Panc1 (cell line): Measurements from ENCODE around the gene ZBTB18. TPM values are rescaled to one million over a fixed set of nuclear protein-coding genes. Genes with fewer than 3 reads are reported as not detected.

Experiments used
- ATAC-seq: fragments of 200-7000 bp; cut with Tn5 transposase; 2 replicates; pipeline ENCODE4 v1.9.1; 2020; ENCODE audit warnings: mild to moderate bottlenecking, moderate library complexity
- BruUV-seq: library from RNA; stranded (reverse); fragments of 400-500 nt; replicated peaks from 2 replicates; lab custom pipeline; 2021; lab: Mats Ljungman, UMichigan
- CTCF ChIA-PET: fragments of 300-600 bp; sonication (Branson Sonifier 250); formaldehyde crosslinking; loops from one replicate; lab custom pipeline; 2022; ENCODE audit warnings: antibody characterized with exemption; lab: Charles Lee
- POLR2A ChIA-PET: fragments of 300-600 bp; sonication (Branson Sonifier 250); formaldehyde crosslinking; loops from one replicate; lab custom pipeline; 2022; ENCODE audit warnings: antibody characterized with exemption; lab: Charles Lee
- DNase-seq: peaks from one replicate; pipeline ENCODE4 v3.0.0-alpha.2; 2010; ENCODE audit warnings: low read depth, low spot score
- H3K27ac ChIP-seq: 2 replicates; pipeline ENCODE4 v1.5.1; 2011; ENCODE audit warnings: mild to moderate bottlenecking, low read length, inconsistent platforms
- H3K27me3 ChIP-seq: fragments of 200-500 bp; sonication (Bioruptor generic); 2 replicates; pipeline ENCODE4 v1.6.0; 2014; ENCODE audit warnings: low read length, inconsistent platforms; ENCODE audit not compliant: control insufficient read depth, insufficient read depth
- H3K36me3 ChIP-seq: fragments of 200-500 bp; sonication (Bioruptor generic); 2 replicates; pipeline ENCODE4 v1.5.1; 2014; ENCODE audit warnings: inconsistent platforms, mild to moderate bottlenecking, low read length, moderate library complexity; ENCODE audit not compliant: control insufficient read depth, insufficient read depth
- H3K4me1 ChIP-seq: 2 replicates; pipeline ENCODE4 v1.5.1; 2011; ENCODE audit warnings: inconsistent platforms, mild to moderate bottlenecking, low read length, moderate library complexity; ENCODE audit not compliant: control insufficient read depth, insufficient read depth
- H3K4me3 ChIP-seq, 2 experiments: 2 replicates each; pipeline ENCODE4 v1.5.1; 2011 to 2012; ENCODE audit warnings: low read depth in 2 of 2, low read length in 2 of 2, mild to moderate bottlenecking in 2 of 2, inconsistent platforms in 1 of 2, moderate library complexity in 1 of 2
- H3K9me3 ChIP-seq: fragments of 200-500 bp; sonication (Bioruptor generic); 2 replicates; pipeline ENCODE4 v1.5.1; 2014; ENCODE audit warnings: low read depth, mild to moderate bottlenecking, inconsistent platforms, low read length, moderate library complexity; ENCODE audit not compliant: control insufficient read depth, insufficient read depth
- CTCF ChIP-seq: fragments of 450-650 bp; IDR thresholded peaks from 2 replicates; pipeline ENCODE4 v1.5.1; 2017; ENCODE audit warnings: mild to moderate bottlenecking
- POLR2AphosphoS5 ChIP-seq: IDR thresholded peaks from 2 replicates; pipeline ENCODE4 v1.6.1; 2012; ENCODE audit warnings: mild to moderate bottlenecking, low read depth, low read length, moderate library complexity
- SIN3A ChIP-seq: IDR thresholded peaks from 2 replicates; pipeline ENCODE4 v1.6.1; 2012; ENCODE audit warnings: low read depth, mild to moderate bottlenecking, low read length, moderate library complexity, borderline replicate concordance; ENCODE audit not compliant: insufficient read depth
- TCF7L2 ChIP-seq: IDR thresholded peaks from 2 replicates; pipeline ENCODE4 v1.6.1; 2011; ENCODE audit warnings: mild to moderate bottlenecking, low read depth, low read length, inconsistent platforms
- in situ Hi-C: cut with HindIII; loops from 2 replicates; pipeline ENCODE4 v1.10.0; 2016; ENCODE audit warnings: low sequenced_read_pairs, low pct_unique_long_range_greater_than_20kb
- intact Hi-C: fragments of 100-400 bp; cut with micrococcal nuclease; formaldehyde crosslinking; loops from one replicate; pipeline ENCODE4 v1.10.0; 2022; ENCODE audit not compliant: unreplicated experiment
- total RNA-seq: library from RNA; stranded (reverse); gene quantifications from one replicate; pipeline ENCODE4 v1.2.1, GENCODE V29; 2021; ENCODE audit not compliant: unreplicated experiment
- TF ChIP-seq, protein P1 (sequence below), 2 experiments: IDR thresholded peaks; 2 replicates each; pipeline ENCODE4 v1.6.1; 2011 to 2012; ENCODE audit warnings: low read depth in 2 of 2, control low read depth in 1 of 2, low read length in 1 of 2, mild to moderate bottlenecking in 1 of 2, moderate library complexity in 1 of 2; ENCODE audit not compliant: insufficient read depth in 1 of 2

Gene ZBTB18
- total RNA-seq, 1 experiment from 2014 or later = 9.9 TPM

DNA sequence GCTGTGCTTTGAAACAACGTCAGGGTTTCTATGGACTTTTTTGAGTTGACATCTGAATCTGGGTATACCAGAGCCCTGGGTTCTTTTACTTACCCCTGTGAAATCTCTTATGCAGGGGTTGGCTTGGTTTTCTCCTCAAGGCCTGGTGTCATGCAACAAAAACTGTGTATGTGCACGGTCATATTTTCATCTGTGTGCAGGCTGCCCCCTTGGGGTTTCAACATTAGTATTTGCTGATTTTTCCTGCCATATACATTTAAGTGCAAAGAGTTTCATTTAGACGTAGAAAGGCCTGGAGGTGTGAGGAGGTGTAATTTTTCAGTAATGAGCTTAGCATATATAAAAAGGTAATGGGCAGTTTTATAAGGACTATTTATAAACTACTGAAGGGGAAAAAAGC lies 22.0 kb upstream of the ZBTB18 start:
- H3K4me1 ChIP-seq = no peaks in the 10 kb centered on the region
- CTCF ChIA-PET = no interaction called here
- H3K9me3 ChIP-seq = no peaks in the 10 kb centered on the region
- no TSS peak for BruUV-seq
- TF ChIP-seq TCF7L2 (no peak), CTCF (peak; percentile 23), POLR2AphosphoS5 (no peak), SIN3A (no peak)
- TF ChIP-seq, protein P1, sequence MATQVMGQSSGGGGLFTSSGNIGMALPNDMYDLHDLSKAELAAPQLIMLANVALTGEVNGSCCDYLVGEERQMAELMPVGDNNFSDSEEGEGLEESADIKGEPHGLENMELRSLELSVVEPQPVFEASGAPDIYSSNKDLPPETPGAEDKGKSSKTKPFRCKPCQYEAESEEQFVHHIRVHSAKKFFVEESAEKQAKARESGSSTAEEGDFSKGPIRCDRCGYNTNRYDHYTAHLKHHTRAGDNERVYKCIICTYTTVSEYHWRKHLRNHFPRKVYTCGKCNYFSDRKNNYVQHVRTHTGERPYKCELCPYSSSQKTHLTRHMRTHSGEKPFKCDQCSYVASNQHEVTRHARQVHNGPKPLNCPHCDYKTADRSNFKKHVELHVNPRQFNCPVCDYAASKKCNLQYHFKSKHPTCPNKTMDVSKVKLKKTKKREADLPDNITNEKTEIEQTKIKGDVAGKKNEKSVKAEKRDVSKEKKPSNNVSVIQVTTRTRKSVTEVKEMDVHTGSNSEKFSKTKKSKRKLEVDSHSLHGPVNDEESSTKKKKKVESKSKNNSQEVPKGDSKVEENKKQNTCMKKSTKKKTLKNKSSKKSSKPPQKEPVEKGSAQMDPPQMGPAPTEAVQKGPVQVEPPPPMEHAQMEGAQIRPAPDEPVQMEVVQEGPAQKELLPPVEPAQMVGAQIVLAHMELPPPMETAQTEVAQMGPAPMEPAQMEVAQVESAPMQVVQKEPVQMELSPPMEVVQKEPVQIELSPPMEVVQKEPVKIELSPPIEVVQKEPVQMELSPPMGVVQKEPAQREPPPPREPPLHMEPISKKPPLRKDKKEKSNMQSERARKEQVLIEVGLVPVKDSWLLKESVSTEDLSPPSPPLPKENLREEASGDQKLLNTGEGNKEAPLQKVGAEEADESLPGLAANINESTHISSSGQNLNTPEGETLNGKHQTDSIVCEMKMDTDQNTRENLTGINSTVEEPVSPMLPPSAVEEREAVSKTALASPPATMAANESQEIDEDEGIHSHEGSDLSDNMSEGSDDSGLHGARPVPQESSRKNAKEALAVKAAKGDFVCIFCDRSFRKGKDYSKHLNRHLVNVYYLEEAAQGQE (IDR thresholded peaks at IDR 0.05; ENCODE audit: insufficient read depth in 1 of 2, low read depth in 2 of 2, low read length in 1 of 2) = no peak
- ATAC-seq = no peak
- POLR2A ChIA-PET = no interaction called here
- no peak overlapping the region for H3K27ac ChIP-seq
- intact Hi-C loops = no loop called here
- no peak overlapping the region for H3K4me3 ChIP-seq
- no peaks in the 10 kb centered on the region for H3K36me3 ChIP-seq
- in situ Hi-C loops = no loop called here
- peaks cover 14% of the 10 kb centered on the region for H3K27me3 ChIP-seq
- no peak for DNase-seq

DNA sequence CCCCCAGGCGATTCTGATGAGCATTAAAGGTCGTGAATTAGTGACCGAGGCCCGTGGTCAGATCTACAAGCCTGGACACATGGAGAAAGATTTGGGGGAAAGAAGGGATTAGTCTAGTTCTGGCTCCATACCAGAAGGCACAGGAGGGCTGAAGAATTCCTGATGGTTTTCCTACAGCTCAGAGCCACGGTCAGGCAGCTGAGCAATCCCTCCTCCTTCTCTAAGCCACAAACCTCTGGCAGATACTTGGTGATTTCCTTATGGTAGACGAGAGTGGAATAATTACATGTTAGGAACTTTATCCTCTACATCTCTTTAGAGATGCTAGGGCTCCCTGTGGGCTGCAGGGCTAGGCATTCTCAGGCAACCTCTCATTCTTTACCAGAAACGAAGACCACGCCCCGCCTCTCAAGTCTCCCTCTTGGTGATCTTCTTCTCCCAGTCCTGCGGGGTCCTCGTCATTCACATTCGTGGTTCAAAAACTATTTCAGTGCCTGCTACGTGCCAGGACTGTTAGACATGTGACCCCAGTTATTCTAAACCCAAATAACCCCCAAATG lies 20.5 kb upstream of the ZBTB18 start:
- Histone ChIP-seq H3K27ac (no peak overlapping the region), H3K9me3 (no peaks in the 10 kb centered on the region), H3K4me1 (no peaks in the 10 kb centered on the region), H3K27me3 (peaks cover 13% of the 10 kb centered on the region), H3K4me3 (no peak overlapping the region), H3K36me3 (no peaks in the 10 kb centered on the region)
- no peak for DNase-seq
- no peak for TF ChIP-seq SIN3A
- TF ChIP-seq POLR2AphosphoS5 = no peak
- TF ChIP-seq TCF7L2 = no peak
- no peak for TF ChIP-seq CTCF
- TF ChIP-seq, protein P1 (IDR thresholded peaks at IDR 0.05; ENCODE audit: insufficient read depth in 1 of 2, low read depth in 2 of 2, low read length in 1 of 2) = no peak
- in situ Hi-C loops (no loop called here), intact Hi-C loops (no loop called here)
- POLR2A ChIA-PET = no interaction called here
- BruUV-seq = no TSS peak
- no peak for ATAC-seq
- CTCF ChIA-PET = no interaction called here
